Measurements from ENCODE around the gene MYLK4.

MYLK4 gene

GRCh38 chr6:2792330-2793110 lies 41.8 kb upstream of the MYLK4 start:
- Histone ChIP-seq H2AFZ (ENCODE audit: low read length) (no peak overlapping the region), H3K36me3 (ENCODE audit: insufficient read depth, low read length) (peaks cover 9% of the 10 kb centered on the region; the same call in 1 of the 2 replicates), H3K4me3 (ENCODE audit: low read length, poor library complexity, severe bottlenecking) (no peak overlapping the region), H3K4me1 (ENCODE audit: insufficient read depth, low read length, poor library complexity, severe bottlenecking) (peaks cover 24% of the 10 kb centered on the region), H4K20me1 (ENCODE audit: insufficient read depth, low read length, poor library complexity, severe bottlenecking) (no peaks in the 10 kb centered on the region), H3K4me2 (ENCODE audit: low read depth, low read length, poor library complexity, severe bottlenecking) (no peak overlapping the region), H3K79me2 (ENCODE audit: insufficient read depth, low read length) (peaks cover 5% of the 10 kb centered on the region; the same call in 1 of the 2 replicates), H3K9ac (ENCODE audit: low read depth, low read length, poor library complexity, severe bottlenecking) (no peak overlapping the region), H3K9me2 (replicated peaks; ENCODE audit: low read depth, low read length) (no peaks in the 10 kb centered on the region), H3K9me3 (ENCODE audit: insufficient read depth, low read depth, low read length) (no peaks in the 10 kb centered on the region), H3K27me3 (ENCODE audit: insufficient read depth, low read length, poor library complexity, severe bottlenecking) (no peaks in the 10 kb centered on the region), H3F3A (ENCODE audit: low read depth) (no peaks in the 10 kb centered on the region)
- TF ChIP-seq EZH2phosphoT487 (IDR thresholded peaks at IDR 0.05; ENCODE audit: borderline replicate concordance) (no peak), CTCF (conservative IDR thresholded peaks at IDR 0.05; ENCODE audit: low read length) (no peak)

- peaks cover 14% of the 10 kb centered on the region for H3K4me1 ChIP-seq (ENCODE audit: insufficient read depth, low read length, poor library complexity, severe bottlenecking)
- H3K9me2 ChIP-seq (replicated peaks; ENCODE audit: low read depth, low read length), result no peaks in the 10 kb centered on the region
- TF ChIP-seq CTCF (conservative IDR thresholded peaks at IDR 0.05; ENCODE audit: low read length) (no peak), EZH2phosphoT487 (IDR thresholded peaks at IDR 0.05; ENCODE audit: borderline replicate concordance) (no peak)
- H3K9ac ChIP-seq (ENCODE audit: low read depth, low read length, poor library complexity, severe bottlenecking), result peak overlapping the region; percentile 63
- no peaks in the 10 kb centered on the region for H3F3A ChIP-seq (ENCODE audit: low read depth)
- peaks cover 11% of the 10 kb centered on the region; the same call in 1 of the 2 replicates for H3K36me3 ChIP-seq (ENCODE audit: insufficient read depth, low read length)
- H3K79me2 ChIP-seq (ENCODE audit: insufficient read depth, low read length), result peaks cover 12% of the 10 kb centered on the region; the same call in 1 of the 2 replicates
- H2AFZ ChIP-seq (ENCODE audit: low read length), result no peak overlapping the region
- H3K4me2 ChIP-seq (ENCODE audit: low read depth, low read length, poor library complexity, severe bottlenecking), result no peak overlapping the region
- no peaks in the 10 kb centered on the region for H4K20me1 ChIP-seq (ENCODE audit: insufficient read depth, low read length, poor library complexity, severe bottlenecking)
- no peaks in the 10 kb centered on the region for H3K27me3 ChIP-seq (ENCODE audit: insufficient read depth, low read length, poor library complexity, severe bottlenecking)
- no peak overlapping the region for H3K4me3 ChIP-seq (ENCODE audit: low read length, poor library complexity, severe bottlenecking)
- H3K9me3 ChIP-seq (ENCODE audit: insufficient read depth, low read depth, low read length), result no peaks in the 10 kb centered on the region
These were observed 40.8 kb upstream of the MYLK4 start for GRCh38 chr6:2791450-2791974.

- no peaks in the 10 kb centered on the region for H3F3A ChIP-seq (ENCODE audit: low read depth)
- H3K9ac ChIP-seq (ENCODE audit: low read depth, low read length, poor library complexity, severe bottlenecking), result peak overlapping the region; percentile 63
- no peaks in the 10 kb centered on the region for H3K9me2 ChIP-seq (replicated peaks; ENCODE audit: low read depth, low read length)
- no peaks in the 10 kb centered on the region for H4K20me1 ChIP-seq (ENCODE audit: insufficient read depth, low read length, poor library complexity, severe bottlenecking)
- peaks cover 18% of the 10 kb centered on the region; the same call in 1 of the 2 replicates for H3K36me3 ChIP-seq (ENCODE audit: insufficient read depth, low read length)
- no peak for TF ChIP-seq EZH2phosphoT487 (IDR thresholded peaks at IDR 0.05; ENCODE audit: borderline replicate concordance)
- TF ChIP-seq CTCF (conservative IDR thresholded peaks at IDR 0.05; ENCODE audit: low read length), result peak; percentile 92
- peaks cover 14% of the 10 kb centered on the region for H3K4me1 ChIP-seq (ENCODE audit: insufficient read depth, low read length, poor library complexity, severe bottlenecking)
- H3K4me2 ChIP-seq (ENCODE audit: low read depth, low read length, poor library complexity, severe bottlenecking), result no peak overlapping the region
- H3K4me3 ChIP-seq (ENCODE audit: low read length, poor library complexity, severe bottlenecking), result no peak overlapping the region
- no peaks in the 10 kb centered on the region for H3K27me3 ChIP-seq (ENCODE audit: insufficient read depth, low read length, poor library complexity, severe bottlenecking)
- H2AFZ ChIP-seq (ENCODE audit: low read length), result no peak overlapping the region
- peaks cover 19% of the 10 kb centered on the region; the same call in 1 of the 2 replicates for H3K79me2 ChIP-seq (ENCODE audit: insufficient read depth, low read length)
- H3K9me3 ChIP-seq (ENCODE audit: insufficient read depth, low read depth, low read length), result no peaks in the 10 kb centered on the region
These were observed 40.1 kb upstream of the MYLK4 start for GRCh38 chr6:2790588-2791449.

Data from Loucy (cell line).